CD4-positive, alpha-beta T cell treated with Interleukin-1 beta for 1 hour (primary cell): ENCODE results near the gene STAG3.

ENCODE experiments used
- DNase-seq, 2 donors: peaks; one replicate each; pipeline ENCODE4 v3.0.0-alpha.2; 2020 to 2022

Gene STAG3

GRCh38 chr7:100156331-100157068, 21.2 kb upstream of the STAG3 start:
- peak; percentile 39 to 50 for DNase-seq

DNA sequence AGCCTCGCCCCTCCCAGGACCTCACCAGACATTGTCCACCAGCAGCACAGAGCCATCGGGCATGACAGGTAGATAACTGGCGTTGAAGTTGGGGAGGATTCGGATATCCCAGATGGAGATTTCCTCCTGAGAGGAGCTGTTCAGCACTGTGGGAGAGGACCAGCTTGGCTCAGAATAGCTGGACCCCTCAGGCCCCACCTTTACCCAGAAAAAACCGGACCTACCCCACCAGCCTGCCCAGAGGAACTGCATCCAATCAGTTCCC, 20.7 kb upstream of the STAG3 start:
- DNase-seq: no peak

DNA sequence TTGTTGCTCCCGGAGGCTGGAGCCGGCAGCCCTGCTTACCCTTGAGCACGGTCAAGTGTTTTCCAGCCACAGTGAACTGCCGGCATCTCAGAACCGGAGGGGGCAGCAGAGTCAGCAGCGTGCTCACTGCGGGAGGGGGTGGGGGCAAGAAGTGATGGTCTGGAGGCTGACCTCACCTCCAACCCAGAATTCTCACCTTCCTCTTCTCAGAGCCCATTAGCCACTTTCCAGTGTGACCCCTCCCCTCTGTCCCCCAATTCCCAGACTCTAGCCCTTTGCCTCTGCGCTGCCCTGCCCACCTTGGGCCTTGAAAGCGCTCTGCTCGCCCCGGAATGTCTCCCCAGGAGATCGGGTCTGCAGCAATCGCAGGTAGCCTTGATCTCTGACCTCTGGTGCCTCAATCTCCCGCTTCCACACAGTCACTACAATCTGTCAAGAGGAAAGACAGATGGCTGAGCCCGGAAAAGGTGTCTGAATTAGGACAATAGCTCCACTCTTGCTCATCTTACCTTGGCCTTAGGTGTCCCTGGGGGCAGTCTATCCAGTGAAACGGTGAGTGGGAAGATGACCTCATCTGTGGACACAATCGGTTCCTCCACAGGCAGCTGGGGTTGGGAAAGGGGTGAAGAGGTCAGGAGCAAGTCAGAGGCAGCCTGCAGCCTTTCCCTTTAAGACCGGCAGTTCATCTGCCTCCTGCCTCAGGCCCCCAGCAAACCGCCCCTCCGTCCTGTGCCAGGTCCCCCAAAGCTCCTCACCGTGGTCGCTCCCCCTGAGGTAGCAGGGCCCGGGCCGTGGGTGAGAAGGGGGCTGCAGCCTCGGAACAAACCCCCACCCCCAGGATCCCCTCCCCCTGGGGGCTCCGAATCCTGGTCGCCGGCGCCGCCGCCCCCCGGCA, 20.1 kb upstream of the STAG3 start:
- no peak for DNase-seq

DNA sequence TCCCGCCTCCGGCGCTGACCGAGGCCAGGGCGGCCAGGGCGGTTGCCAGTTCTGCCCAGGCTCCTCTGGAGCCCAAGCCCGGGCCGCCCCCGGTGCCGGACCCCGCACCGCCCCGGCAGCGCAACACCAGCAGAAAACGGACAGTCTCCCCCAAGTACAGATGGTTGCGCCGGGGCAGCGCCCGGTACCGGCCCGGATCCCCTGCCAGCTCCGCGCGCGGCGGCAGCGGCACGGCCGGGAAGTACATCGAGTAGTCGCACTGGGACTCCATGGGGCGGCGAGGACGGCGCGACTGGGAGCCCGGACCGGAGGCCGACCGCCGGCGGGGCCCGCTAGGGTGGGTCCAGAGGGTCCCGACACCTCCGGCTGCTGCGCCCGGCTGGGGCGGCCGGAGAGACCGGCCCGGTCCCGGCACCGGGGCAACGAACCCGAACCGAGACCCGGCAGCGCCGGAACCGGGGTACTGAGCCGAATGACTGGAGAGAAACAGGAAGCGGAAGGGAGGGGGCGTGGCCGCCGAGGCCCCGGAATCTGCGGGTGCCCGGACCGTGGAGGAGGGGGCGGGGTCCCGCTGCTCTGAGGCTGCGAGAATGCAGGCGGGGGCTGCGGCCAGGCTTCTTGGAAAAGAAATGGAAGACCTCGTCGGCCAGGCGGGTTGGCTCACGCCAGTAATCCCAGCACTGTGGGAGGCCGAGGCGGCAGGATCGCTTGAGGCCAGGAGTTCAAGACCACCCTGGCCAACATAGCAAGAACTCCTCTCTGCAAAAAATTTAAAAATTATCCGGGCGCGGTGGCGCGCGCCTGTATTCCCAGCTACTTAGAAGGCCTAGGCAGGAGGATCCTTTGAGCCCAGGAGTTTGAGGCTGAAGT, 19.3 kb upstream of the STAG3 start, which contains the start of gene TRAPPC14:
Gene TRAPPC14, minus strand, starts transcription at position 495 of the 870 bp plus-strand sequence. Its CDS starts 224 bp downstream, at position 271.
- DNase-seq: peak; percentile 86 to 87

- no peak for DNase-seq
These were observed 18.6 kb upstream of the STAG3 start for GRCh38 chr7:100159099-100159623.

GRCh38 chr7:100160067-100160466, 17.7 kb upstream of the STAG3 start:
- no peak for DNase-seq

DNA sequence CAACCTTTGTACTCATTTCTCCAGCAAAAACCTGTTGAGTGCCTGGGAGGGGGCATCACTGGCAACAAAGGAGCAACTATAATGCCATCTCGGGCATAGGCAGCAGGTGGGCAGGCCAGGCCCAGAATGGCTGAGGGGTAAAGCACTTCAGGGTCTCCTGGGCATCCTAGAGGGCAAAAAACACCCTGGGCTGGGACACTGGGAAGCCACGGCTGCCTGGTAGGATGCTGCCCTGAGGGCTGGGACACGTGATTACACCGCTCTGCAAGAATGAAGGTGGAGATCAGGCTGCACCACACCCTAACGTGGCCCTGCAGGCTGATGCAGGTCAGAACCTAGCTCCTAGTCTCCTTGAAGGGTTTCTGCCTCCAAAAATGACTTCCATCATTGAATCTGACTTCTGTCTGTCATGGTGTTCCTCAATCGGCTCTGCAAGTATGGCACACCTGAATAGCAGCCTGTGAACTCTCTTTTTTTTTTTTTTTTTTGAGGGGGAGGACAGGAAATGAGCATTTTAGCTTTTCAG, 14.6 kb upstream of the STAG3 start:
- DNase-seq: no peak

DNA sequence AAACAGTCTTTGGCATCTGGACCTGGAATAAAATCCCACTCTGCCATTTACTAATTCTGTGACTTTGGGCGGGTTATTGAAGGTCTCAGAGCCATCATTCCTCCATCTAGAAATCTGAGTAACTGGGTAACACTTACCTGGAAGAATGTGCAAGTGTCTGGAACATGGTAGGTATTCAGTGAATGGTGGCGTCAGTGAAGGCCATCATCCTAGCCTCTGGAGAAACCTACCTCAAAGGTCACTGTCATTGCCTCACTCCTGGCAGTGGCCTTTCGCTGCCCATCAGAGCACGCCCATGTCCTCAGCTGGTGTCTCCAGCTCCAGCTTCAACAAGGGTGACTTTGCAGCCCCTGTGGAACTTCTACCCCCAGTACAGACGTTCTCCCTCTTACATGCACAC, 13.8 kb upstream of the STAG3 start:
- no peak for DNase-seq

DNA sequence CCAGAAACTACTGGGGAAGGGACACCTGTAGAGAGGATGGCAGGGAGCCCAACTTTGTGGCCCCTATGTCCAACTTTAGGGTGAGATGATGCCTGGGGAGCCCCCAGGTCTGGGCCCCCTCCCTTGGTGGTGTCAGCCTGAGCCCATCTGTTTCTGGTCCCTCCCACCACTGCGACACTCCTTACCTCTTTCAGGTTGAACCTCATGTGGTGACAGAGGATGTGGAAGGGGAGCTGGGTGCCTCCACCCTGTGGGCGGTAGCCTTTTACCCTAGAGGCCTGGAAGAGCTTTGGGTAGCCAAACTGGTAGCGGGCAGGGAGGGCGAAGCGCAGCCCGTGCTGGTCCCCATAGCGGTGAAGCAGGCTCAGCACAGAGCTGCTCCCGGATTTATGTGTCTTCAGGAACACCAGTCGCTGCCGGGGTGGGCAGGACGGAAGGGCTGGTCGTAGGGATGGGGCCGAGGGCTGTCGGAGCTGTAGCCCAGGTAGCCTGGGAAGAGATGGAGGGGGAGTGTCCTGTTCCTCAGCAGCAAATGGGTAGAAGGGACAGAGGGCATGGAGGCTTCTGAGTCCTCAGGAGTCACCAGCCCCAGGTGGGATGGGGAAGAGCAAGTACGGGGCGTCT, 11.3 kb upstream of the STAG3 start:
- DNase-seq: peak; percentile 30 to 45

DNA sequence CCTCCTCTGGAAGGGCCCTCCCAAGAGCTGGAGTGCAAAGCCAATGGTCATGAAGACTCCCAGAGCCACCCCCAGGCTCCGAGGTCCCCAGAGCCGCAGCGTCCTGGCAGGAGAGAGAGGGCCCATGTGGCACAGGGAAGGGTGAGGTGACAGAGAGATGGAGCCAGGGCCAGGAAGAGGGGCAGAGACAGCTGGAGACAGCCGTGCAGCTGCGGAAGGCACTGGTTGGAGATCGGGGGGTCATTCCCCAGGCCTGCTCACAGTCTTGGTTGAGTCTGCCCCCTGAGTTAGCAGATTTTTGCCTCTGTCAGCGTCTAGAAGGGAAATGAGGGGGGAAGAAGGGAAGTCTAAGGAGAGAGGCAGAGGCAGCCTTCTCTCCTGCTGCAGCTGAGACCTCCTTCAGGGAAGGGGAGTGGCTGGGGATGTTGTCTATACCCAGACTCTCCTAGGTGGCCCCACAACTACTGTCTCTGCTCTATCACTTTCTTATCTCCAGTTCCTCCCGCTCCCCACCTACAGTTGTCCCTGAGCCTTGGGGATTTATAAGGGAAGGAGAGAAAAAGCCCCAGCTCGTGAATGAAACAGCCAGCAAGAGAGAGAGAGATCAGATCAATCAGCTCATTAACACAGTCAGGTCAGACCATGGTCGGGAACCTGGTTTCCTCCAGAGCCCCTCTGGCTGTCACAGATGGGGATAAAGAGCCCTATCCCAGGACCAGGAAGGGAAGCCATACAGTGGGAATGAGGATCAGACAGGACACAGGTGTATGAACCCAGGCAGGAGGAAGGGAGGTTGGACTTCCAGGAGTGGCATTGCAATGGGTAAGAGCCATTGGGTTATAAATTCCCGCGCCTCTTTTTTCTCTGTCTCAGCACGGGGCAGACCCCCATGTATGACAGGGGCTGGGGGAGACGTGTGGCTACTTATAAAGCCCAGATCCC, 10.5 kb upstream of the STAG3 start:
- no peak for DNase-seq

GRCh38 chr7:100167912-100168323, 9.8 kb upstream of the STAG3 start:
- no peak for DNase-seq

GRCh38 chr7:100169147-100169850, 8.4 kb upstream of the STAG3 start:
- DNase-seq: peak; percentile 14 to 23

GRCh38 chr7:100170101-100170897, 7.4 kb upstream of the STAG3 start:
- no peak for DNase-seq

DNA sequence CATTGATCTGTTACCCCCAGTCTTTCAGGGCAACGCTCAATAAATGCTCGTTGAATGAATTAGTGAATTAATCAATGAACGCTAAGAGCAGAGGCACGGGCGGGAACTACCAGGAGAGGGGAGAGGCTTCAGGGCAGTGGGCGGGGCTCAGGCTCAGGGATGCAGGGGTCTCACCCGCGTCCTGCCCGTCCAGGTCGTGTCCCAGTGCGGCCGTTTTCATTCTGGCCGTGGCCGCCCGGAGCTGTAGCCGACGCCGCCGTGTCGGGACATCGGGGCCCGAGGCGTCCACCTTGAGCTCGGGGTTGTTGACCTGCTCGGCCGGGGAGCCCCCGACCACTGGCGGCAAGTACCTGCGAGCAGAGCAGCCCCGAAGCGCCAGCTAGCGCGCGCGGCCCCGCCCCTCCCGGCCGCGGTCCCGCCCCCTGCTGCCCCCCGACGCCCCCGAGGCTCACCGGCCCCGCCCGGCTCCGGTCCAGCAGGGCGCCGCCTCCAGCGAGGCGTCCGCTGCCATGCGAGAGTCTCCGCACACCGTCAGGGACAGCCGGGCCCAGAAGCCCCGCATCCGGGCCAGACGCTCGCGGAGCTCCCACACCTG, 6.5 kb upstream of the STAG3 start:
- peak; percentile 42 to 57 for DNase-seq

- DNase-seq: no peak
These were observed 5.9 kb upstream of the STAG3 start for GRCh38 chr7:100171840-100172239.

- no peak for DNase-seq
These were observed 3.8 kb upstream of the STAG3 start for GRCh38 chr7:100173806-100174495.

GRCh38 chr7:100174582-100174981, 3.1 kb upstream of the STAG3 start:
- no peak for DNase-seq

DNA sequence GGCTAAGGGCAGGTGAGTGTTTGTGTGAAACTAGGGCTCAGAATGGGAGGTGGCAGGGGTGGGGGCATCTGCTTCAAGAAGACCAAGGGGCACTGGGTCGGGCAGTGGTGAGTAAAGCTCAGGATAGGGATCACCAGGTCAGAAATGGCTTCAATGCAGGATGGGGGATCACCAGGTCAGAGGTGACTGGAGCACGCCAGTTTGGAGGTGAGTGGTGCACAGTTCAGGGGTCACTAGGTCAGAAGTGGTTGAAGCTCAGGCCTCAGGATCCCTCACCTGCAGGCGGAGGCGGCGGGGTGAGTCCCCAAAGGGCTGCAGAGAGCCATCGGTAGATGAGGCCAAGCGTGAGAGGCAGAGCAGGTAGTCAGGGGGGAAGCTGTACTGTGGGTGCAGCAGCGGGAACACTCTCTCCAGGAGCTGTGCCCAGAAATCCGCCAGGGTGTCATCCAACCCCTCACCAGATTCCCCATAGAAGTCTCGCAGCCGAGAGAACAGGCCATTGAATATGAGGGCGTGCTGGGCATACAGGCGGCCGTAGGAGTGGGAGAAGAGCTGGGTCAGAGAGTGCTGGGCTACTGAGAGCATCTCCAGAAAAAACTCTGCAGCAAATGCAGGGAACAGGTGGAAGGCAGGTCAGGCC, 2.3 kb upstream of the STAG3 start:
- no peak for DNase-seq
